HCT116 (cell line): ENCODE measurements around the gene CTIF. TPM values are rescaled to one million over a fixed set of nuclear protein-coding genes. Genes with fewer than 3 reads are reported as not detected.

Experiments
- ATAC-seq: fragments of 200-7000 bp; cut with Tn5 transposase; 2 replicates; pipeline ENCODE4 v1.9.1; 2020; ENCODE audit warnings: mild to moderate bottlenecking, moderate library complexity
- BruUV-seq: library from RNA; stranded (reverse); fragments of 400-500 nt; replicated peaks from 2 replicates; lab custom pipeline; 2021; lab: Mats Ljungman, UMichigan
- CTCF ChIA-PET: fragments of 300-600 bp; sonication (Branson Sonifier 250); formaldehyde crosslinking; loops from one replicate; lab custom pipeline; 2021; ENCODE audit warnings: antibody characterized with exemption; lab: Charles Lee
- POLR2A ChIA-PET: fragments of 300-600, 350-600 bp; sonication (Branson Sonifier 250); formaldehyde crosslinking; loops from one replicate; lab custom pipeline; 2021; ENCODE audit warnings: antibody characterized with exemption; lab: Charles Lee
- RAD21 ChIA-PET, 2 experiments: fragments of 300-600 bp; sonication (Branson Sonifier 250); formaldehyde crosslinking; loops; one replicate each; lab custom pipeline; 2023; ENCODE audit warnings: low total read pairs in 2 of 2; ENCODE audit not compliant: uncharacterized antibody in 2 of 2, unreplicated experiment in 2 of 2, low non-redundant PET in 1 of 2; lab: Charles Lee
- DNase-seq: peaks from one replicate; pipeline ENCODE4 v3.0.0-alpha.2; 2010; ENCODE audit warnings: low read depth, low spot score
- H2AFZ ChIP-seq: fragments of 200-600 bp; shearing (Covaris generic), sonication (generic); 2 replicates; pipeline ENCODE4 v1.6.1; 2017; ENCODE audit warnings: low read depth, mixed run types, mixed read lengths, antibody characterized with exemption, low read length; ENCODE audit not compliant: poor library complexity, severe bottlenecking
- H3K27ac ChIP-seq: 2 replicates; pipeline ENCODE4 v1.5.1; 2012; ENCODE audit warnings: low read depth, low read length
- H3K27me3 ChIP-seq: fragments of 200-600 bp; sonication (generic); 2 replicates; pipeline ENCODE4 v1.6.1; 2016; ENCODE audit warnings: mixed run types, low read length, mixed read lengths; ENCODE audit not compliant: insufficient read depth
- H3K36me3 ChIP-seq, 2 experiments: fragments of 200-500 bp in 1 of 2; fragments of 200-600 bp in 1 of 2; sonication (Bioruptor generic) in 1 of 2; sonication (generic) in 1 of 2; 2 replicates each; pipeline versions ENCODE4 v1.5.1 to v1.6.1; 2014 to 2016; ENCODE audit warnings: low read length in 2 of 2, inconsistent platforms in 1 of 2, mixed read lengths in 1 of 2, mixed run types in 1 of 2; ENCODE audit not compliant: insufficient read depth in 2 of 2, control insufficient read depth in 1 of 2
- H3K4me1 ChIP-seq, 2 experiments: fragments of 200-600 bp in 1 of 2; sonication (generic) in 1 of 2; 2 replicates each; pipeline versions ENCODE4 v1.5.1 to v1.6.1; 2012 to 2017; ENCODE audit warnings: low read length in 2 of 2, inconsistent platforms in 1 of 2, mild to moderate bottlenecking in 1 of 2, mixed read lengths in 1 of 2, mixed run types in 1 of 2, moderate library complexity in 1 of 2; ENCODE audit not compliant: insufficient read depth in 2 of 2, control insufficient read depth in 1 of 2
- H3K4me2 ChIP-seq: fragments of 200-600 bp; sonication (generic); 2 replicates; pipeline ENCODE4 v1.6.1; 2017; ENCODE audit warnings: mixed run types, low read length, mixed read lengths
- H3K4me3 ChIP-seq, 2 experiments: fragments of 200-600 bp in 1 of 2; sonication (generic) in 1 of 2; replicated peaks in 1 of 2; 2 replicates each; pipeline ENCODE4 v1.5.1; 2011 to 2016; ENCODE audit warnings: low read length in 2 of 2, control low read depth in 1 of 2, low read depth in 1 of 2, mild to moderate bottlenecking in 1 of 2, mixed read lengths in 1 of 2, mixed run types in 1 of 2
- H3K79me2 ChIP-seq: fragments of 200-600 bp; sonication (generic); 2 replicates; pipeline ENCODE4 v1.6.1; 2017; ENCODE audit warnings: mild to moderate bottlenecking, mixed run types, low read length, moderate library complexity, mixed read lengths; ENCODE audit not compliant: insufficient read depth
- H3K9ac ChIP-seq: fragments of 200-600 bp; sonication (generic); 2 replicates; pipeline ENCODE4 v1.6.1; 2016; ENCODE audit warnings: low read length, mixed read lengths
- H3K9me2 ChIP-seq: fragments of 200-600 bp; sonication (generic), shearing (Covaris generic); 2 replicates; pipeline ENCODE4 v1.6.1; 2017; ENCODE audit warnings: mixed run types, mild to moderate bottlenecking, moderate library complexity; ENCODE audit not compliant: insufficient read depth
- H3K9me3 ChIP-seq, 2 experiments: fragments of 200-500 bp in 1 of 2; fragments of 200-600 bp in 1 of 2; sonication (Bioruptor generic) in 1 of 2; sonication (generic) in 1 of 2; 2 replicates each; pipeline ENCODE4 v1.6.1; 2014 to 2017; ENCODE audit warnings: low read length in 2 of 2, mixed read lengths in 2 of 2, inconsistent platforms in 1 of 2, low read depth in 1 of 2, mild to moderate bottlenecking in 1 of 2, mixed run types in 1 of 2, moderate library complexity in 1 of 2; ENCODE audit not compliant: control insufficient read depth in 1 of 2, insufficient read depth in 1 of 2
- H4K20me1 ChIP-seq: fragments of 200-600 bp; sonication (generic), shearing (Covaris generic); 2 replicates; pipeline ENCODE4 v1.6.1; 2017; ENCODE audit warnings: mixed run types, mild to moderate bottlenecking, moderate library complexity; ENCODE audit not compliant: insufficient read depth
- ATF3 ChIP-seq: IDR thresholded peaks from 2 replicates; pipeline ENCODE4 v1.6.1; 2012
- CEBPB ChIP-seq: IDR thresholded peaks from 2 replicates; pipeline ENCODE4 v1.6.1; 2012; ENCODE audit warnings: low read depth
- EGR1 ChIP-seq: IDR thresholded peaks from 2 replicates; pipeline ENCODE4 v1.6.1; 2012; ENCODE audit warnings: low read depth
- ELF1 ChIP-seq: IDR thresholded peaks from 2 replicates; pipeline ENCODE4 v1.6.1; 2012; ENCODE audit warnings: low read depth, borderline replicate concordance
- EZH2phosphoT487 ChIP-seq: fragments of 200-600 bp; IDR thresholded peaks from 2 replicates; pipeline ENCODE4 v1.6.1; 2018; ENCODE audit warnings: antibody characterized with exemption, borderline replicate concordance
- FOSL1 ChIP-seq: IDR thresholded peaks from 2 replicates; pipeline ENCODE4 v1.6.1; 2012; ENCODE audit warnings: low read depth
- POLR2A ChIP-seq: IDR thresholded peaks from 2 replicates; pipeline ENCODE4 v1.7.0; 2011; ENCODE audit warnings: borderline replicate concordance; ENCODE audit not compliant: insufficient read depth, insufficient read length; ENCODE audit errors: extremely low read depth
- POLR2AphosphoS5 ChIP-seq: IDR thresholded peaks from 2 replicates; pipeline ENCODE4 v1.6.1; 2011; ENCODE audit warnings: mild to moderate bottlenecking, low read depth, low read length, moderate library complexity
- SIN3A ChIP-seq: IDR thresholded peaks from 2 replicates; pipeline ENCODE4 v1.6.1; 2012; ENCODE audit warnings: low read depth
- SP1 ChIP-seq: IDR thresholded peaks from 2 replicates; pipeline ENCODE4 v1.6.1; 2012; ENCODE audit warnings: low read depth
- SRF ChIP-seq: IDR thresholded peaks from 2 replicates; pipeline ENCODE4 v1.6.1; 2012; ENCODE audit warnings: low read depth
- TCF7L2 ChIP-seq: IDR thresholded peaks from 2 replicates; pipeline ENCODE4 v1.7.0; 2011; ENCODE audit warnings: borderline replicate concordance, inconsistent platforms; ENCODE audit not compliant: insufficient read depth, insufficient read length; ENCODE audit errors: extremely low read depth
- YY1 ChIP-seq: IDR thresholded peaks from 2 replicates; pipeline ENCODE4 v1.6.1; 2011; ENCODE audit warnings: low read length, low read depth, moderate library complexity, mild to moderate bottlenecking; ENCODE audit not compliant: insufficient replicate concordance; ENCODE audit errors: extremely low read depth
- ZBTB33 ChIP-seq: IDR thresholded peaks from 2 replicates; pipeline ENCODE4 v1.6.1; 2011; ENCODE audit warnings: mild to moderate bottlenecking, low read length, moderate library complexity; ENCODE audit not compliant: insufficient replicate concordance; ENCODE audit errors: extremely low read depth
- ZFX ChIP-seq: fragments of 450-650 bp; IDR thresholded peaks from 2 replicates; pipeline ENCODE4 v1.6.1; 2017
- ZNF274 ChIP-seq: fragments of 200-500 bp; sonication (Bioruptor generic); IDR thresholded peaks from 2 replicates; pipeline ENCODE4 v1.6.1; 2014; ENCODE audit warnings: mild to moderate bottlenecking, low read depth, low read length, inconsistent platforms
- intact Hi-C: fragments of 100-400 bp; cut with micrococcal nuclease; formaldehyde crosslinking; loops from 2 replicates; pipeline ENCODE4 v1.10.0; 2022
- total RNA-seq: library from RNA; stranded (reverse); gene quantifications from one replicate; pipeline ENCODE4 v1.2.1, GENCODE V29; 2021; ENCODE audit not compliant: unreplicated experiment

The CTIF gene
- total RNA-seq, 1 experiment from 2014 or later = 19.7 TPM

- Histone ChIP-seq H3K4me1 (peaks cover 3 to 25% of the 10 kb centered on the region in 2 experiments; a peak in 3 of 4 replicates), H3K27ac (no peak overlapping the region), H3K4me2 (no peak overlapping the region), H3K9me2 (no peaks in the 10 kb centered on the region), H3K4me3 (no peak overlapping the region), H3K36me3 (no peaks in the 10 kb centered on the region), H3K79me2 (no peaks in the 10 kb centered on the region), H3K9me3 (no peaks in the 10 kb centered on the region), H2AFZ (no peak overlapping the region), H3K27me3 (no peaks in the 10 kb centered on the region), H4K20me1 (no peaks in the 10 kb centered on the region), H3K9ac (no peak overlapping the region)
- intact Hi-C loops = no loop called here
- ChIA-PET POLR2A (no interaction called here), CTCF (no interaction called here), RAD21 (no interaction called here)
- TF ChIP-seq SIN3A = no peak
- no peak for TF ChIP-seq FOSL1
- TF ChIP-seq CEBPB = no peak
- no peak for TF ChIP-seq POLR2A
- no peak for TF ChIP-seq SP1
- no peak for TF ChIP-seq POLR2AphosphoS5
- TF ChIP-seq ZFX = no peak
- TF ChIP-seq EZH2phosphoT487 = no peak
- no peak for TF ChIP-seq ELF1
- TF ChIP-seq ZNF274 = no peak
- TF ChIP-seq YY1 = no peak
- TF ChIP-seq ATF3 = no peak
- no peak for TF ChIP-seq TCF7L2
- TF ChIP-seq SRF = no peak
- TF ChIP-seq EGR1 = no peak
- TF ChIP-seq ZBTB33 = no peak
- no peak for DNase-seq
- no TSS peak for BruUV-seq
- ATAC-seq = no peak
Observed at GRCh38 chr18:48850822-48851598, 312.2 kb downstream of the CTIF start.
